Measurements from ENCODE around the gene SPTB.
A peak's percentile ranks its signal among the peaks of the same experiment; 100 is the strongest.
"Not testable (repeated sequence)": the region's sequence is repeated elsewhere in the genome, so short reads cannot be mapped to it uniquely, and the experiment has no call there.

Gene SPTB

GRCh38 chr14:64821651-64822050 is 58.1 kb downstream of the SPTB start:
- DNase-seq (ENCODE audit: low read depth in 2 of 2), result no peak

GRCh38 chr14:64818151-64818550 is 61.6 kb downstream of the SPTB start:
- DNase-seq (ENCODE audit: low read depth in 2 of 2), result no peak

- no peak for DNase-seq (ENCODE audit: low read depth in 2 of 2)
Measured at GRCh38 chr14:64817631-64818030, 62.1 kb downstream of the SPTB start.

GRCh38 chr14:64816221-64816783 is 63.4 kb downstream of the SPTB start:
- DNase-seq (ENCODE audit: low read depth in 2 of 2), result no peak

- no peak for DNase-seq (ENCODE audit: low read depth in 2 of 2)
Measured at GRCh38 chr14:64815257-64815656, 64.5 kb downstream of the SPTB start.

- DNase-seq (ENCODE audit: low read depth in 2 of 2), result peak; percentile 15 to 33
Measured at GRCh38 chr14:64812412-64812811, 67.3 kb downstream of the SPTB start.

- no peak for DNase-seq (ENCODE audit: low read depth in 2 of 2)
Measured at GRCh38 chr14:64811676-64812075, 68.0 kb downstream of the SPTB start.

GRCh38 chr14:64808449-64808848 is 71.3 kb downstream of the SPTB start:
- no peak for DNase-seq (ENCODE audit: low read depth in 2 of 2)

- DNase-seq (ENCODE audit: low read depth in 2 of 2), result no peak
Measured at GRCh38 chr14:64807551-64807950, 72.2 kb downstream of the SPTB start.

- DNase-seq (ENCODE audit: low read depth in 2 of 2), result no peak
Measured at GRCh38 chr14:64806862-64807495, 72.7 kb downstream of the SPTB start.

- DNase-seq (ENCODE audit: low read depth in 2 of 2), result no peak
Measured at GRCh38 chr14:64806202-64806861, 73.4 kb downstream of the SPTB start.

GRCh38 chr14:64805646-64806045 is 74.1 kb downstream of the SPTB start:
- DNase-seq (ENCODE audit: low read depth in 2 of 2), result not testable (repeated sequence)

- no peak for DNase-seq (ENCODE audit: low read depth in 2 of 2)
Measured at GRCh38 chr14:64804754-64805260, 74.9 kb downstream of the SPTB start.

- DNase-seq (ENCODE audit: low read depth in 2 of 2), result no peak
Measured at GRCh38 chr14:64801800-64802199, 77.9 kb downstream of the SPTB start.

GRCh38 chr14:64801046-64801445 is 78.7 kb downstream of the SPTB start:
- no peak for DNase-seq (ENCODE audit: low read depth in 2 of 2)

GRCh38 chr14:64800000-64800399 is 79.7 kb downstream of the SPTB start:
- no peak for DNase-seq (ENCODE audit: low read depth in 2 of 2)

GRCh38 chr14:64799555-64799954 is 80.2 kb downstream of the SPTB start:
- no peak for DNase-seq (ENCODE audit: low read depth in 2 of 2)

GRCh38 chr14:64796369-64796768 is 83.3 kb downstream of the SPTB start:
- DNase-seq (ENCODE audit: low read depth in 2 of 2), result no peak

- DNase-seq (ENCODE audit: low read depth in 2 of 2), result no peak
Measured at GRCh38 chr14:64795921-64796320, 83.8 kb downstream of the SPTB start.

GRCh38 chr14:64795211-64795610 is 84.5 kb downstream of the SPTB start:
- no peak for DNase-seq (ENCODE audit: low read depth in 2 of 2)

- no peak for DNase-seq (ENCODE audit: low read depth in 2 of 2)
Measured at GRCh38 chr14:64792871-64793560, 86.7 kb downstream of the SPTB start.

GRCh38 chr14:64792231-64792630 is 87.5 kb downstream of the SPTB start:
- no peak for DNase-seq (ENCODE audit: low read depth in 2 of 2)

GRCh38 chr14:64790478-64790877 is 89.2 kb downstream of the SPTB start:
- no peak for DNase-seq (ENCODE audit: low read depth in 2 of 2)
